Measurements from ENCODE around the gene RHCE. TPM values are rescaled to one million over a fixed set of nuclear protein-coding genes. Genes with fewer than 3 reads are reported as not detected.

RHCE gene
- total and polyA plus RNA-seq, 2 of the 8 experiments (the other 6 are each of a cell fraction or from before 2014, with no cell fraction given): 0.23 to 0.50 TPM

DNA sequence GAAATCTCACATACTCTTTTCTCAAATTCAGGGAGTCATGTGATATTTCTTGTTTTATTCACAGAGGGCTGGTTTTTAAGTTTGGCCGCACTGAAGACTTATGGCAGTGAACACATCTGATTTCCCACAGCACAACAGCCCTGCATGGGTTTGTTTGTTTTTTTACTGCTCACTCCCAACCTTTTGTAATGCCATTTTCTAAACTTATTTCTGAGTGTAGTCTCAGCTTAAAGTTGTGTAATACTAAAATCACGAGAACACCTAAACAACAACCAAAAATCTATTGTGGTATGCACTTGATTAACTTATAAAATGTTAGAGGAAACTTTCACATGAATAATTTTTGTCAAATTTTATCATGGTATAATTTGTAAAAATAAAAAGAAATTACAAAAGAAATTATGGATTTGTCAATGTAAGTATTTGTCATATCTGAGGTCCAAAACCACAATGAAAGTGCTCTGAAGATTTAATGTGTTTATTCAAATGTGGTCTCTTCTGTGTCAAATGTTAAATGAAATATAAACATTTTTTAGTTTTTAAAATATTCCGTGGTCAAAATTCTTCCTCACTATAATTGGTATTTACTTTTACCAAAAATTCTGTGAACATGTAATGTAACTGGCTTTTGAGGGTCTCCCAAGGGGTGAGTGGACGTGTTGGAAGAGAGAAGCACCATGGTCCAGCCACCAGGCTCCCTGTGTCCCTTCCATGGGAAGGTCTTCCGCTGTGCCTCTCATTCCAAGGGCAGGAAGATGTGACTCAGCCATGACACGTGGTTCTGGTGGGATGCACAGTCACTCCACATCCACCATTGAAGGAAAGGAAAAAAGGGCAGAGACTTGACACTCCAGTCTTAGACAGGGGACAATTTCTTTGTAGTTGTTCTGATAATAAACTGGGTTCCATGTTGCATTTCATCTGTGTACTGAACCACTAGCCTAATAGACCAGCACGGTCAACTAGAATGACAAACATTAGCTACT, 59.7 kb downstream of the RHCE start:
- H2AFZ ChIP-seq (ENCODE audit: low read length): no peak overlapping the region
- no peak overlapping the region for H3K56ac ChIP-seq (replicated peaks; ENCODE audit: insufficient read length, low read depth, low read length)
- POLR2A ChIA-PET (ENCODE audit: partially characterized antibody): no interaction called here
- no peaks in the 10 kb centered on the region for H3K79me1 ChIP-seq (ENCODE audit: low read depth, low read length)
- H2BK15ac ChIP-seq (ENCODE audit: low read length): no peak overlapping the region
- no peaks in the 10 kb centered on the region for H3K27me3 ChIP-seq (replicated peaks in 1 of 4; ENCODE audit: control insufficient read depth in 3 of 4, extremely low read depth in 1 of 4, insufficient read depth in 3 of 4, low read length in 3 of 4)
- H2BK120ac ChIP-seq (replicated peaks; ENCODE audit: low read depth, low read length): no peak overlapping the region
- no peak overlapping the region for H4K8ac ChIP-seq (ENCODE audit: extremely low read depth, insufficient read depth, low read length)
- H2BK20ac ChIP-seq (ENCODE audit: low read length): no peak overlapping the region
- no peak overlapping the region for H3K18ac ChIP-seq (ENCODE audit: extremely low read depth, low read length)
- H3K14ac ChIP-seq (ENCODE audit: insufficient read length): no peak overlapping the region
- H3K23me2 ChIP-seq (ENCODE audit: low read depth, low read length): no peaks in the 10 kb centered on the region
- H2BK12ac ChIP-seq (ENCODE audit: low read depth, low read length): no peak overlapping the region
- H2BK5ac ChIP-seq (ENCODE audit: low read depth, low read length): no peak overlapping the region
- FAIRE-seq (no peak), DNase-seq (ENCODE audit: low read depth in 1 of 2, low spot score in 2 of 2) (no peak)
- CTCF ChIA-PET (ENCODE audit: partially characterized antibody): no interaction called here
- H3K23ac ChIP-seq (ENCODE audit: insufficient read length): no peak overlapping the region
- peaks cover 0 to 3% of the 10 kb centered on the region in 2 experiments for H4K20me1 ChIP-seq (replicated peaks in 1 of 2; ENCODE audit: control insufficient read depth in 1 of 2, insufficient read depth in 2 of 2, low read length in 2 of 2)
- H3K79me2 ChIP-seq (ENCODE audit: control insufficient read depth in 1 of 2, insufficient read depth in 2 of 2, low read length in 2 of 2): no peaks in the 10 kb centered on the region
- no peak overlapping the region for H3K4me2 ChIP-seq (ENCODE audit: insufficient read depth in 1 of 2, low read depth in 2 of 2, low read length in 2 of 2)
- no peak overlapping the region for H3K4ac ChIP-seq (replicated peaks; ENCODE audit: insufficient read length, low read depth, low read length)
- peaks cover 10 to 25% (median 20%) of the 10 kb centered on the region in 4 experiments; a peak in 7 of 8 replicates for H3K36me3 ChIP-seq (ENCODE audit: control insufficient read depth in 2 of 4, insufficient read depth in 4 of 4, low read length in 3 of 4)
- no peak overlapping the region for H3K4me3 ChIP-seq (ENCODE audit: extremely low read depth in 1 of 4, insufficient read depth in 2 of 4, low read depth in 3 of 4, low read length in 4 of 4)
- WGBS, 2 experiments (ENCODE audit: extremely low coverage in 1 of 2, insufficient coverage in 1 of 2, insufficient read length in 1 of 2, insufficient replicate concordance in 2 of 2, low coverage in 1 of 2, low lambda C conversion rate in 2 of 2, missing lambda C conversion rate in 1 of 2): 87% methylated on average over 7 of the region's 7 CpGs; no CpG with 5 or more reads in 1 of the 2 experiments
- TF ChIP-seq SUZ12 (IDR thresholded peaks at IDR 0.05; ENCODE audit: low read length) (no peak), ASH2L (IDR thresholded peaks at IDR 0.05; ENCODE audit: low read length) (no peak), CREB1 (IDR thresholded peaks at IDR 0.05) (no peak), POLR2AphosphoS5 (IDR thresholded peaks at IDR 0.05; ENCODE audit: low read depth, low read length) (no peak)
- TF ChIP-seq, protein P1, sequence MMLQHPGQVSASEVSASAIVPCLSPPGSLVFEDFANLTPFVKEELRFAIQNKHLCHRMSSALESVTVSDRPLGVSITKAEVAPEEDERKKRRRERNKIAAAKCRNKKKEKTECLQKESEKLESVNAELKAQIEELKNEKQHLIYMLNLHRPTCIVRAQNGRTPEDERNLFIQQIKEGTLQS (IDR thresholded peaks at IDR 0.05; ENCODE audit: insufficient read depth, low read depth, low read length): no peak
- TF ChIP-seq, protein P2, sequence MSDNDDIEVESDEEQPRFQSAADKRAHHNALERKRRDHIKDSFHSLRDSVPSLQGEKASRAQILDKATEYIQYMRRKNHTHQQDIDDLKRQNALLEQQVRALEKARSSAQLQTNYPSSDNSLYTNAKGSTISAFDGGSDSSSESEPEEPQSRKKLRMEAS (IDR thresholded peaks at IDR 0.05): no peak
- no peak overlapping the region for H4K91ac ChIP-seq (replicated peaks; ENCODE audit: insufficient read length, low read length)
- H4K5ac ChIP-seq (ENCODE audit: insufficient read length, low read depth, low read length): no peak overlapping the region
- no peak overlapping the region for H2AK5ac ChIP-seq (ENCODE audit: low read depth, low read length)
- no peaks in the 10 kb centered on the region for H3K4me1 ChIP-seq (replicated peaks in 1 of 4; ENCODE audit: control insufficient read depth in 3 of 4, insufficient read depth in 4 of 4, low read length in 3 of 4)
- no peak overlapping the region for H3K27ac ChIP-seq (ENCODE audit: low read depth, low read length)
- H3K9ac ChIP-seq (replicated peaks in 1 of 4; ENCODE audit: extremely low read depth in 1 of 4, low read depth in 3 of 4, low read length in 3 of 4): no peak overlapping the region
- no peaks in the 10 kb centered on the region for H3K9me3 ChIP-seq (ENCODE audit: insufficient read depth in 2 of 2, low read depth in 1 of 2, low read length in 1 of 2)

Measured in H1 (cell line).